Naive B cell (primary cell): Measurements from ENCODE around the gene PHF10. TPM values are rescaled to one million over a fixed set of nuclear protein-coding genes. Genes with fewer than 3 reads are reported as not detected.

Experiments used
- ATAC-seq, 2 donors: fragments of 150-1000 bp; cut with Tn5 transposase; 2 replicates each; pipeline ENCODE4 v1.10.0; 2021; ENCODE audit warnings: low read depth in 2 of 2, mild to moderate bottlenecking in 2 of 2, moderate library complexity in 2 of 2
- DNase-seq: peaks from one replicate; pipeline ENCODE4 v3.0.0; 2022
- H3K27ac Mint-ChIP-seq, 6 donors: one replicate each; pipeline ENCODE4 v1.8.0; 2020 to 2022; ENCODE audit warnings: mild to moderate bottlenecking in 6 of 6, mixed read lengths in 6 of 6, moderate library complexity in 5 of 6, inconsistent platforms in 2 of 6
- H3K27me3 Mint-ChIP-seq, 3 donors: one replicate each; pipeline ENCODE4 v1.8.0; 2021 to 2022; ENCODE audit warnings: mixed read lengths in 3 of 3, mild to moderate bottlenecking in 1 of 3
- H3K36me3 Mint-ChIP-seq, 2 donors: one replicate each; pipeline ENCODE4 v1.8.0; 2020 to 2022; ENCODE audit warnings: mixed read lengths in 2 of 2, inconsistent platforms in 1 of 2, mild to moderate bottlenecking in 1 of 2
- H3K4me1 Mint-ChIP-seq, 3 donors: one replicate each; pipeline ENCODE4 v1.8.0; 2020 to 2022; ENCODE audit warnings: mixed read lengths in 3 of 3, inconsistent platforms in 1 of 3, mild to moderate bottlenecking in 1 of 3, moderate library complexity in 1 of 3
- H3K4me3 Mint-ChIP-seq, 8 donors: one replicate each; pipeline ENCODE4 v1.8.0; 2020 to 2022; ENCODE audit warnings: mild to moderate bottlenecking in 8 of 8, mixed read lengths in 8 of 8, moderate library complexity in 8 of 8, inconsistent platforms in 2 of 8
- H3K9me3 Mint-ChIP-seq, 7 donors: one replicate each; pipeline ENCODE4 v1.8.0; 2020 to 2022; ENCODE audit warnings: mixed read lengths in 7 of 7, mild to moderate bottlenecking in 5 of 7, inconsistent platforms in 2 of 7, moderate library complexity in 1 of 7
- polyA plus RNA-seq, 6 donors: library from polyadenylated mRNA; unstranded; fragments of 300-500 nt; fragmentation: Illumina TruSeq; gene quantifications; one replicate each; pipeline ENCODE4 v1.2.3, GENCODE V29; 2021; ENCODE audit warnings: low read depth in 6 of 6

PHF10 gene
- polyA plus RNA-seq, 6 donors from 2014 or later = 12.9 to 22.9 (median 17.6) TPM

DNA sequence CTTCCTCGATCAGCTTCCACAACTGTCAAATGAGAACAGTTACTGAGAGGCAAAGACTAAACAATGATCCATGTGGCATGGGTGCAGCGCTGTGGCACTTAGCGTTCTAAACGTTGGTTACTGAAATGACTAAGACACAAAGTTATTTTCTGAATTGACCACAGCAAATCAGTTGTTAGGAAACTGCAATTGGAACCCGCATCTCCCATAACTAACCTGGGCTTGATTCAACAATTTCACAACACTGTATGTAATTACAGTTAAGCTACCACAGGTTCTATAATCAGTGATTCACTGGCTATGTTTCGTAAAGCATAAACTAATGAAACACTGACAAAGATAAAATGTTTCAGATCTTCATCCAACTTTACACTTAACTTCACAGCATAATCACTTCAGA lies 35.0 kb downstream of the PHF10 start:
- Mint-ChIP-seq H3K27me3 (no peaks in the 10 kb centered on the region), H3K4me3 (no peak overlapping the region), H3K4me1 (peaks cover 0 to 13% (median 10%) of the 10 kb centered on the region in 3 donors), H3K9me3 (peaks cover 14 to 49% (median 34%) of the 10 kb centered on the region in 7 donors), H3K36me3 (peaks cover 37 to 50% of the 10 kb centered on the region in 2 donors), H3K27ac (peak overlapping the region in 1 of 6 donors; percentile 15)
- DNase-seq (no peak), ATAC-seq (no peak)

DNA sequence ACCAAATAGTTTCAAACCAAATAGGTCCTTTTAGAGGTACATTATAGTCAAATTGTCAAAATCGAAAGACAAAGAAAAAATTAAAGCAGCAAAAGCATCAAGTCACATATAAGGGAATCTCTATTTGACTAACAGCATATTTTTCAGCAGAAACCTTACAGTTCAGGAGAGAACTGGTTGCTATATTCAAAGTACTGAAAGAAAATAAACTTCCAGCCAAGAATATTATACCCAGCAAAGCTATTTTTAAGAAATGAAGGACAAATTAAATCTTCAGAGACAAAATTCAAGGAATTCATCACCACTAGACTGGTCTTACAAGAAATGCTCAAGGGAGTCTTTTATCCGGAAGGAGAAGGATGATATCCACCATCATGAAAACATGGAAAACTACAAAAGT lies 38.4 kb downstream of the PHF10 start:
- Mint-ChIP-seq H3K27me3 (no peaks in the 10 kb centered on the region), H3K4me3 (no peak overlapping the region), H3K4me1 (peaks cover 7 to 26% (median 20%) of the 10 kb centered on the region in 3 donors), H3K9me3 (peaks cover 14 to 34% (median 24%) of the 10 kb centered on the region in 7 donors), H3K36me3 (peaks cover 62 to 71% of the 10 kb centered on the region in 2 donors), H3K27ac (no peak overlapping the region)
- DNase-seq = no peak
- ATAC-seq = no peak

DNA sequence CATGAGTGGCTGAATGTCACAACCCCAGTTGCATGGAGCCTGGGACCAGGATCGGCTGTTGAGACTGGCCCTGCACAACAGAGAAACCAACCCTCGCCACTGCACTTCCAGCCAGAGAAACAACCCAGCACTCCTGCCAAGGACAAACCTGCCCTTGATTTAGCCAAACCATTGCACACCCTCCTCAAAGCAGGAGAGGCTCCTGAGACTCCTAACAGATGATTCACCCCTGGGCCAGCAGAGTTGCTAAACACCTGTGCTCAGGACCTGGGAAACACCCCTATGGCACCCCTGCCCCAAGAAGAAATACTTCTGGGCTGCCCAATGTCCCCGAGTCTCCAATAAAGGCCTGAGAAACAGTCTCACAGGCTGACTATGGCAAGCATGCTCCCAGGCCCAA lies 40.2 kb downstream of the PHF10 start:
- ATAC-seq = no peak
- Mint-ChIP-seq H3K4me1 (peaks cover 7 to 21% (median 13%) of the 10 kb centered on the region in 3 donors), H3K9me3 (peaks cover 18 to 36% (median 26%) of the 10 kb centered on the region in 7 donors), H3K27me3 (no peaks in the 10 kb centered on the region), H3K27ac (no peak overlapping the region), H3K36me3 (peaks cover 76 to 79% of the 10 kb centered on the region in 2 donors), H3K4me3 (no peak overlapping the region)
- DNase-seq = no peak

DNA sequence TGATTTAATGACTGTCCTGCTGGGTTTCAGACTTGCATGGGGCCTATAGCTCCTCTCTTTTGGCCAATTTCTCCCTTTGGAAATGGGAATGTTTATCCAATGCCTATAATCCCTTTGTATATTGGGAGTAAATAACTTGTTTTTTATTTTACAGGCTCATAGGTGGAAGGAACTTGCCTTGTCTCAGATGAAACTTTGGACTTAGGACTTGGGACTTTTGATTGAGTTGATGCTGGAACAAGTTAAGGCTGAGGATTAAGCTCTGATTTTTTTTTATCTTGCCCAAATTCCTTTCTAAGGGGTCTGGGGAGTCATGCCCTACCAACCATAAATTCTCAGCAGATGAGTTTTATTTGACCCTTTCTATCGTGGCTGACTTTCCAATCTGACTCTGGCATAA lies 46.0 kb downstream of the PHF10 start:
- Mint-ChIP-seq H3K27ac (no peak overlapping the region), H3K4me1 (peaks cover 5 to 16% (median 10%) of the 10 kb centered on the region in 3 donors), H3K27me3 (no peaks in the 10 kb centered on the region), H3K36me3 (peaks cover 57% of the 10 kb centered on the region in 2 donors), H3K4me3 (no peak overlapping the region), H3K9me3 (peaks cover 0 to 12% (median 5%) of the 10 kb centered on the region in 7 donors)
- DNase-seq (no peak), ATAC-seq (no peak)

DNA sequence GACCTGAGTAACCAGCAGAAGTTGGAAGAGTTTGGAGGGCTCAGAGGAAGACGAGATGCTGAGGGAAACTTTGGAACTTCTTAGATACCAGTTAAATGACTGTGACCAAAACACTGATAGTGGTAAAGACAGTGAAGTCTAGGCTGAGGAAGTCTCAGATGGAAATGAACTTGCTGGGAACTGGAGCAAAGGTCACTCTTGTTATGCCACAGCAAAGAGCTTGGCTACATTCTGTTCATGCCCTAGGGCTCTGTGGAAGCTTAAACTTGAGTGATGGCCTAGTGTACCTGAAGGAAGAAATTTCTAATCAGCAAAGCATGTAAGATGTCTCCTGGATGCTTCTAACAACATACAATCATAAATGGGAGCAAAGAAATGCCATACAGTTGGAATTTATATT lies 47.2 kb downstream of the PHF10 start:
- peaks cover 2 to 8% (median 4%) of the 10 kb centered on the region in 3 donors for H3K4me1 Mint-ChIP-seq
- H3K36me3 Mint-ChIP-seq = peaks cover 52 to 53% of the 10 kb centered on the region in 2 donors
- peaks cover 0 to 12% (median 5%) of the 10 kb centered on the region in 7 donors for H3K9me3 Mint-ChIP-seq
- H3K4me3 Mint-ChIP-seq = no peak overlapping the region
- DNase-seq (no peak), ATAC-seq (no peak)
- no peaks in the 10 kb centered on the region for H3K27me3 Mint-ChIP-seq
- H3K27ac Mint-ChIP-seq = peak overlapping the region in 1 of 6 donors; percentile 44

DNA sequence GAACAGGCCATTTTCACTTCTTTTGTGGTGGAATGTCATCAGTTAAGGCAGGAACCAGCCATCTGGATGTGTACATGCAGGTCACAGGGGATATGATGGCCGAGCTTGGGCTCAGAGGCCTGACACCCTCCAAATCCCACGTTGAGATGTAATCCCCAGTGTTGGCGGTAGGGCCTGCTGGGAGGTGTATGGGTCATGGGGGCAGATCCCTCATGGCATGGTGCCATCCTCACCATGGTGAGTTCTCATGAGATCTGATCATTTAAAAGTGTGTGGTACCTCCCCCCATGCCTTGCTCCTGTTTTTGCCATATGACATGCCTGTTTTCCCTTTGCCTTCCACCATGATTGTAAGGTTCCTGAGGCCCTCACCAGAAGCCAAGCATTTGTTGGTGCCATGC lies 49.3 kb downstream of the PHF10 start:
- DNase-seq (no peak), ATAC-seq (no peak)
- Mint-ChIP-seq H3K27ac (no peak overlapping the region), H3K36me3 (peaks cover 32 to 43% of the 10 kb centered on the region in 2 donors), H3K4me1 (peaks cover 0 to 3% (median 0%) of the 10 kb centered on the region in 3 donors), H3K9me3 (peaks cover 0 to 6% (median 0%) of the 10 kb centered on the region in 7 donors), H3K4me3 (no peak overlapping the region), H3K27me3 (no peaks in the 10 kb centered on the region)

DNA sequence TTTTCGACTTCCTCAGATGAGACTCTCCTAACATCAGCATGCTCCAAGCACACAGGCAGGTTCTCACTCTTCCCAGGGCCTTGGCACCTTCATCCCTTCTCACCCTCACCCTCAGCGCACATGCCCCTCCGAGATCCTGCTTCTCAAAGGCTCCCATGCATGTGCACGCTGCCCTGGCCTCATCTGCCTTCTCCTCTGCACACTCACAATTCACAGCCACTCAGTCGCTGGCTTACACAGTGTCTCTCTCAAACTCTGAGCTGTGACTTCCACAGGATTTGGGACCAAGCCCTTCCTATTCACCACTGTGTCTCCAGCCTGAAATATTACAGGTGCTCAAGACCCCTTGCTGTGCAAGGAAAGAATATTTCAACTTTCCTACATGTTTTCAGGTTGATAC lies 52.7 kb downstream of the PHF10 start:
- Mint-ChIP-seq H3K4me3 (no peak overlapping the region), H3K36me3 (peaks cover 27 to 28% of the 10 kb centered on the region in 2 donors), H3K9me3 (peaks cover 0 to 4% (median 0%) of the 10 kb centered on the region in 7 donors), H3K4me1 (no peaks in the 10 kb centered on the region), H3K27me3 (no peaks in the 10 kb centered on the region), H3K27ac (peak overlapping the region in 2 of 6 donors; percentile 10 to 67)
- ATAC-seq = no peak
- no peak for DNase-seq

DNA sequence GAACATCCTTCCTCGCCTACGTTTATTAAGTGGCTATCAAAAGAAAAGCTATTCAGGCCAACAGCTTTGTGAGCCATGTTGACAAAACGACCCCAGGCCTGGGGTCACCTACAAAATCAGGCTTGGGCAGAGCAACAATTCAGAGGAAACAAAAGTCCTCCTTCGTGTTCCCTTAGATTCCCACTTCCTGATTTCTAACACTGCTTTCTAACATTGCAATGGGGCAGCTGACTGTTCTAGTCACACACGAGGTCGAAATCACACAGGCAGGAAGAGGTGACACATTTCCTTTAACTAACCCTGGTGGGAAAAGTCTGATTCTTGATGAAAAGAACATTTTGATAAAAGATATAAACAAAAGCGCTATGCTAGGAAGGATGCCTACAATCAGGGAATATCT lies 54.4 kb downstream of the PHF10 start:
- ATAC-seq (no peak), DNase-seq (no peak)
- Mint-ChIP-seq H3K27me3 (no peaks in the 10 kb centered on the region), H3K9me3 (peaks cover 0 to 4% (median 0%) of the 10 kb centered on the region in 7 donors), H3K36me3 (peaks cover 24 to 26% of the 10 kb centered on the region in 2 donors), H3K4me3 (no peak overlapping the region), H3K27ac (peak overlapping the region in 1 of 6 donors; percentile 47), H3K4me1 (no peaks in the 10 kb centered on the region)

DNA sequence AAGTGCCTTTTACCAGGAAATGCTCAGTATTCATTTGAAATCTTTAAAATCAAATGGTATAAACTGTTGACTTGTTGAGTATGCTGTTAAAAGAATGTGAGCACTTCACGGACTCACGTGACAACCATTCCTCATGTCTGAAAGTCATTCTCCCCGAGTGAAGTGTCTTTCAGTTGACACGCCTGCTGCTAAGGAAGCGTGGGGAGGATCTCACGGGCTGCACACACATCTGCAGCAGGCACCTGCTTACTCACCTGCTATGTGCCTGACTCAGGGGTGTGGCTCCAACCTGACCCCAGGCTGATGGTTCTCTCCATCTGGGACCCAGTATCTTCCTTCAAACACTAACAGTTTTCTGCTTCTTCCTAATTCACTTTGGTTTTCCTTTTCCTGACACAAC lies 55.2 kb downstream of the PHF10 start:
- H3K27ac Mint-ChIP-seq = peak overlapping the region in 1 of 6 donors; percentile 9
- H3K27me3 Mint-ChIP-seq = no peaks in the 10 kb centered on the region
- no peak for DNase-seq
- H3K36me3 Mint-ChIP-seq = peaks cover 19 to 22% of the 10 kb centered on the region in 2 donors
- no peak for ATAC-seq
- no peak overlapping the region for H3K4me3 Mint-ChIP-seq
- no peaks in the 10 kb centered on the region for H3K9me3 Mint-ChIP-seq
- H3K4me1 Mint-ChIP-seq = no peaks in the 10 kb centered on the region

DNA sequence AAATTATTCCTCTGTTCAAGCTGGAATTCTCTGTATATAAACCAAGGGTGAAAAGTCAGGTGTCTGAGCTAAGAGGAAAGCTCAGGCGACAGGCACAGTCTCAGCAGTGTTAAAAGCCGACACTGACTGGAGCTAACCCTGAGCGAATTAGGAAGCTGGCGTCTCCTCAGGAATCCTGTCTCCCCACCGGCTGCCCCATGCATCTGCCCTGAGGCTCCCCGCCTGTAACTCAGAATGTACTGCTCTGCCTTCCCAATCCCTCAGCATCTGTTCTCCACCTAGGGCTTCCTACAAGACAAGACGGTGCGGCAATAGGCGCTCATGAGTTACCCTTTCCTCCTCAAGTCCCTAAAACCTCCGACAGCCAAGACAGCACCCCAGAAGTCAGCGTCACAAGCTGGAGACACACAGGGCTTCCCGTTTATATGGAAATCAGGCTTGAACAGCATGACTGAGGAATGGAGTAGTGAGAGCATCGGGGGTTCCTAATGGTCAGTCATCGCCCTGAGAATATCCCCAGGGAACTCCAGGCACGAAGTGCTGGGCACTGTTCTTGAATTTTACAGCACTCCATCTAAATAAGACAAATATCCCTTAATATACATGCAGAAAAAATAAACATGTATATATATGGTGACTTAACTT lies 56.0 kb downstream of the PHF10 start:
- H3K36me3 Mint-ChIP-seq = peaks cover 15 to 28% of the 10 kb centered on the region in 2 donors
- no peak for DNase-seq
- H3K4me3 Mint-ChIP-seq = no peak overlapping the region
- H3K9me3 Mint-ChIP-seq = no peaks in the 10 kb centered on the region
- no peak for ATAC-seq
- H3K27ac Mint-ChIP-seq = peak overlapping the region in 1 of 6 donors; percentile 66
- peaks cover 0 to 2% (median 0%) of the 10 kb centered on the region in 3 donors for H3K4me1 Mint-ChIP-seq
- no peaks in the 10 kb centered on the region for H3K27me3 Mint-ChIP-seq

DNA sequence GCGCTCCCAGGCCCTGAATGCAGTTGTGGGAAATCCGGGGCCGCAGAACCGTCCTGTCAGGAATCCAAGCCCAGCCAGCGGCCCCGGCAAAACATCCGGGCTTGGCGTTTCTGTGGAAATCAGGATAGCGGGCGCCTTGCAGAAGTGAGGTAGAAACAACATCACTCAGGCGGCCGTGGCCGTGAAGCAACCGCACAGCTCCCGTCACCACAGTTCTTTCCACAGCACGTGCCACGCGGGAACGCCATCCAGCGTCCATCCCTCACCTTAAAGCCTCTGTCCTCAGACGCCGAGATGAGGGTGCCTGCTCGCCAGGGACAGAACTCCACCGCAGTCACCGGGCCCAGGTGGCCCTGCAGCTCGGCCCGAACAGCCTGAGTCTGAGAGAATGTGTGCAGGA lies 56.6 kb downstream of the PHF10 start:
- Mint-ChIP-seq H3K27ac (no peak overlapping the region), H3K9me3 (no peaks in the 10 kb centered on the region), H3K27me3 (no peaks in the 10 kb centered on the region), H3K36me3 (peaks cover 15 to 30% of the 10 kb centered on the region in 2 donors), H3K4me1 (peaks cover 0 to 4% (median 0%) of the 10 kb centered on the region in 3 donors), H3K4me3 (no peak overlapping the region)
- ATAC-seq (no peak), DNase-seq (no peak)

DNA sequence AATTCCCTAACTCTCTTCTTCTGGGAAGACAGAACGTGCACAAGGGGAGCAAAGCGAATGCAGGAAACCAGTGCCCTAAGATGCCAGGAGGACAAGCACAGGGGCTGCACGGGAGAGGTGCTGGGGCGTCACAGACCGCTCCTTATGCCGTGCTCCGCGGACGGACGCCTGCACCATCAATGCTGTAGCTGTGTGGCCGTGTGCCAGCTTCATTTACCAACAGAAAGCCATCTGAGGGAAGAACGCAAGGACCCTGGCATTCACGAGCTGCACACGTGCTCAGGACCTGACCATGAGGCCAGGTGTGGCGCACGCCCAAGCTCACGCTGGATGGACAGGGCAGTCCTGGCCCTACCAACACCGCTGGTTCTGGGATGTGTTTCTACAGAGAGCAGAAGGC lies 57.9 kb downstream of the PHF10 start:
- no peak for DNase-seq
- Mint-ChIP-seq H3K4me3 (no peak overlapping the region), H3K27ac (peak overlapping the region in 2 of 6 donors; percentile 16 to 88), H3K9me3 (no peaks in the 10 kb centered on the region), H3K27me3 (no peaks in the 10 kb centered on the region), H3K4me1 (peaks cover 0 to 4% (median 0%) of the 10 kb centered on the region in 3 donors), H3K36me3 (peaks cover 14 to 20% of the 10 kb centered on the region in 2 donors)
- no peak for ATAC-seq

DNA sequence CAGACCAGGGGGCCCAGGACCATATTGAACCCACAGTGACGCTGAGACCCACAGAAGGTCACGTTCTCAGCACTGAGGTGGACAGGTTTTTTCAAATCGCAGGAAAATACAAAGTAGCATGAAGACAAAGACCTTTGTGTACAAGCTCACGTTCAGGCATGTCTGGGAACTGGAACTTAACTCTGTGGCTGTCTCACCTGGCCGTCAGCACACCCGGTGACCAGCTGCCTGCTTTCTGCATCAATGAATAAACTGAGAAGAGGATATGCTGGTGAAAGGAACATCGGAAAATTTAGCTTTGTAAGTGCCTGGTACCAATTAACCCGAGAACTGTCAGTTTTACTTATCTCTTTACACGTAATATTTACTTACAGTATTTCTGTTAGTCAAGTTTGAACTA lies 59.0 kb downstream of the PHF10 start:
- Mint-ChIP-seq H3K4me1 (peaks cover 0 to 4% (median 0%) of the 10 kb centered on the region in 3 donors), H3K4me3 (no peak overlapping the region), H3K27ac (no peak overlapping the region), H3K36me3 (peaks cover 14 to 17% of the 10 kb centered on the region in 2 donors), H3K27me3 (no peaks in the 10 kb centered on the region), H3K9me3 (no peaks in the 10 kb centered on the region)
- ATAC-seq (no peak), DNase-seq (no peak)

DNA sequence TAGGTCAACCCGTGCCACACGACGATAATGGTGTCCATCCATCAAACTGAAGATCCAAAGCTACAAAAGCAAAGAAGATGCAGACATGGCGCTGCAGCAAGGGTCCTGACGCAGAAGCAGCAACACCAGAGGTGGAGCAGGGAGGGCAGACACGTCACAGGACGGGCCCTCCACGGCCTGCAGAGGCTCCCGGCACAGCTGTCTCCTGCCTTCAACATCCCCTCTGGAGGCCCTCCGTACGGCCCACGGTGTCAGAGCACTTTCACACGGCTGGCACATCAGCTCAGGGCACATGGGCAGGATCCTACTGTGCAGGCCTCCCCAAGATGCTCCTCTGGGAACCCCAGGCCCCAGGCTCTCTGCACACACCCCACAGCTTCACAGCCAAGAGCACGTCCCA lies 60.1 kb downstream of the PHF10 start:
- H3K4me1 Mint-ChIP-seq = peaks cover 0 to 6% (median 4%) of the 10 kb centered on the region in 3 donors
- no peaks in the 10 kb centered on the region for H3K9me3 Mint-ChIP-seq
- no peak for ATAC-seq
- H3K27me3 Mint-ChIP-seq = no peaks in the 10 kb centered on the region
- H3K4me3 Mint-ChIP-seq = no peak overlapping the region
- DNase-seq = no peak
- peaks cover 17 to 24% of the 10 kb centered on the region in 2 donors for H3K36me3 Mint-ChIP-seq
- peak overlapping the region in 1 of 6 donors; percentile 49 for H3K27ac Mint-ChIP-seq
